ENCODE measurements around the gene RBBP8NL. TPM values are rescaled to one million over a fixed set of nuclear protein-coding genes. Genes with fewer than 3 reads are reported as not detected.
A peak's percentile ranks its signal among the peaks of the same experiment; 100 is the strongest.
"Not testable (repeated sequence)": the region's sequence is repeated elsewhere in the genome, so short reads cannot be mapped to it uniquely, and the experiment has no call there.

RBBP8NL gene
- polyA plus RNA-seq, 5 donors: 2.7 to 4.4 (median 3.5) TPM

GRCh38 chr20:62445553-62446340 is 18.4 kb upstream of the RBBP8NL start:
- no peak for DNase-seq

DNA sequence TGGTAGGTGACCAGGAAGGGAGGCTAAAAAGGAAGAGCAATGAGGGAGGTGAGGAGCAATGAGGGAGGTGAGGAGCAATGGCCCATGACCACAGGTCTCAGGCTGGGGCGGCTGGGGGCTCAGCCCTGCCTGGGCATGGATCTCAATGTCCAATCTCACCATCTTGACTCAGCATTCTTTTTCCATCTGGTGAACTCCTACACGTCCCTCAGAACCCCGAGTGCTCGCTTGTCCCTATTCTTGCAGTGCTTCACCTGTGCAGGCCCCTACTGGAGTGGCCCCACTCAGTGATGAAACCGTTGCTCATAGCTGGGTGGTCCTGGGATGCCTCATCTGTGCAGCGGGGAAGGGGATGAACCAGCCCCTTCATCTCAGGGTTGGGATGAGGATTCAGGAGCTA is 16.9 kb upstream of the RBBP8NL start:
- no peak for DNase-seq

DNA sequence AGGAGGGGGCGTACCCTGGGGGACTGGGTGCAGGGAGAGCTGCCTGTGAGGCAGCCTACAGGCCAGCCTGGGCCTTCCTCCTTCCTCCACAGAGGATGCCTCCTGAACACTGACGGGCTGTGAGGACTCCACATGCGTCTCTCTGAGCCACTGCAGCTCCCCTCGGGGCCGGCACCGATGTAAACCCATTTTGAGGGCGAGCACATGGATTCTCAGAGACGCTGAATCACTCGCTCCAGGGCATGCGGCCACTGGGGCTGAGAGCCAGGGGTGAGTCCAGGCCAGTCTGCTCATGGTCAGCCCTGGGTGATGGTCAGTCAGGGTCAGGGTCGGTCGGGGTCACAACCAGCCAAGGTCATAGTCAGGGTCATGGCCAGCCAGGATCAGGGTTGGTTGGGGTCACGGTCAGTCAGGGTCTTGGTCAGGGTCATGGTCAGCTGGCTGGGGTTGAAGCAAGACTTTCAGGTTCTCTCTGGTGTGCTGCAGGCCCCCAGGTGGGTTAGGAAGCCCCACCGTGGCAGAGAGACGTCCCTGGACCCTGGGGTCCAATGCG is 14.7 kb upstream of the RBBP8NL start:
- DNase-seq: no peak

GRCh38 chr20:62439218-62439617 is 11.9 kb upstream of the RBBP8NL start:
- DNase-seq: no peak

DNA sequence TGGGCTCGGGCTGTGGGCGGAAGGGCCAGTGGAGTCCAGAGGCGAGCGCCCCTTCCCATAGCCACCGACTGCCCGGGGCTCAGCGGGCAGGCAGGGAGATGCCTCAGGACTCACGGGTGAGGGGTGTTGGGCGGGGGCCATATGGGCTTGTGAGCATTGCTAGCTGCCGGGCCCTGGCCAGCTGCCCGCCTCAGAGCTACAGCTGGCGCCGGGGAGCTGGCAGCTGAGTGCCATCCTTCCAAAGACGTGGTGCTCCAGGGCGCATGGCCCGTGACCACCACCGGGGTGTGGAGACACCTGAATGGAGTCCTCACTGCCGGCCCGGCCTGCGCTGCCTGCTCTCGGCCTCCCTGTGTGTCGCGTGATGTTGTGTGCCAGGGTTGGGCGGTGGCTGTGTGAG is 10.6 kb upstream of the RBBP8NL start:
- DNase-seq: no peak

DNA sequence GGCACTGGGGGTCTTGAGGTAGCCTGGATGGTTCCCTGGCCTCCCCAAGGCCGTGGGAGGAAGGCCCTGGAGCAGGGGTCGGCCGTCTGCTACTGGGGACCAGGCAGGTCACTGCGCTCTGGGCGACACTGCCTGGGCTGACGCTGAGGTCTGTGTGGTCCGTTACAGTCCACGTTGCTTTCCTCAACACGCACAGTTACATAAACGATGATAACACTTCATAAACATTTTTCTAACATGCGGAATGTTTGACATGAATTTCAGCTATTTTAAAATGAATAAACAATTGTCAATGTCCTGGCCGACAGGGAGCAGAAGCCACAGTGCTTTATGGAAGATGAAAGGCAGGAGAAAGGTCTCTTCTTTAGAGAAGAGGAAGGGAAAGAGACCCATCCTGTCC is 10.2 kb upstream of the RBBP8NL start:
- DNase-seq: peak in 1 of 2 donors; percentile 61

DNA sequence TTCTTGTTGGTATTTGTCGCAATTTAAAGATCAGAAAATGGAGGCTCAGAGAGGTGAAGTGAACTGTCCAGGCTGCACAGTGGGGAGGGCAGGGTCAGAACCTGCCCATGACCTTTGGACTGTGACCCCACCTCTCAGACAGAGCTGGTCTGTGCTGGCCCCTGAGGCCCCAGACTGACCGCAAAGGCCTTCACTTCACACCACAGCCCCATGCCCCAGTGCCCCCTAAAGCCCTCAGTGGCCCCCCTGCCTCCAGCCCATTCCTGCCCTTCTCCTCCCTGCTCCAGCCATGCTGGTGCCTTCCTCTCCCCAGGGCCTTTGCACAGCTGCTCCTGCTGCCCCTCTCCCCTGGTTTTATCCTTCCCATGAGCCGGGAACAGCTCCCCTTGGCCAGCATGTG is 9.4 kb upstream of the RBBP8NL start:
- DNase-seq: no peak

- DNase-seq: peak; percentile 74 to 81
Observed at GRCh38 chr20:62433658-62434497, 6.5 kb upstream of the RBBP8NL start.

DNA sequence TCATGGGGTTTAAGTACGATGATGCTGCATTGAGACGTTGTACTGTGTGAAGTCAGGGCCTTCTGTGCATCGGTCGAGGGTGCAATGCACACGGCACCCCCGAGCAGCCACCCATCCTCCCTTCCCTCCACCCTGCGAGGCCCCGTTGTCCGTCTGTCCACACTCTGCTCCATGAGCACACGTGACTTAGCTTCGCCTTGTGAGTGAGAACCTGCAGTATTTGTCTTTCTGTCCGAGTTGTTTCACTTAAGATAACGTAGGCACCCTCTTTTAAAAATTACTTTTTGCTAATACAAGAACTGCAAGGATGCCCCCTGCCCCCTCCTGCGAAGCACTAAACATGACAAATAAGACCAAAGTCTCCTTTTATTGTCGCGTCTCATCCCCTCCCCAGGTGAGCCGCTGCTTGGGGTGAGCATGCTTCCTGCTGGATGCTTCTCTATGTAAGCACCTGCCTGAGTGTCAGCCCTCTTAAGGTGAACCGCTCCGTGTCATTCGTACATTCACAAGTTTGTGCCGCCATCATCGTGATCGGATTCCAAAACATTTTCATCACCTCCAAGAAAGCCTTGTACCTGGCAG is 3.6 kb upstream of the RBBP8NL start:
- DNase-seq: no peak

- no peak for DNase-seq
Observed at GRCh38 chr20:62430311-62430853, 3.0 kb upstream of the RBBP8NL start.

DNA sequence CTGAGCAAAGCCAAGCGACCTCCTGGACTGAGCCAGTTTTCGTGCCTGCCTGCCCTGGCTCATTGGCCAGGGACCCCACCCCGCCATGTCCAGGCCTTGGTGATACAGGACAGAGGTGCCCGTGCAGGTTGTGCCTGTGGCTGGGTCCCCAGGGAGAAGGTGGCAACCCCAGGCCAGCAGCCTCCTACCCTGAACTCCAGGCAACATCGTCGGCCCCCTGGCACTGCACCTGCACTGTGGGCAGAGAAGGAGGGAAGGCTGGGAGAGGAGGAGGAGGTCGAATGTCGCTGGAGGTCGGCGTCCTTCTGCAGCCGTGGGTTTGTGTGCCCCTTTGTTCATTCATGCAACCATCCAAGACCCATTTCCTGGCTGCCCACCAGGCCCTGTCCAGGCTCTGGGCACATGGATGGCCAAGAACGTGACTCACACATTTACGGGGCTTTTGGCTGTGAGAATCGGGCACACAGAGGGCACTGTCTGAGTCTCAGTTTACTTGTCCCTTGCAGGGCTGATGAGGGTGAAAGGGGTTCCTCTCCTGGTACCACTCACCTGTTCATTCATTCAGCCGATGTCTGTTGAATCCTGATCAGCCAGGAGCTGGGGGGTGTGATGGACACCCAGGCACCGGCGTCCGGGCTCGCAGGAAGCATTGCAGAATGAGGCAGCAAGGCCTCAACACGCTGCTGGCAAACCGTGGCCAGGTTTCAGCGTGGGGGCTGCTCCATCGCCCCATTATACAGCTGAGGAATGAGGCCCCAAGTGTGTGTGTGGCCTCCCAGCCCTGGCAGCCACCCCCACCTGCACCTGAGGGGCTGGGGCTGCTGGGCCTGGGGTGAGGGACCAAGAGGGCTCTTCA is 2.3 kb upstream of the RBBP8NL start:
- no peak for DNase-seq

- DNase-seq: no peak
Observed at GRCh38 chr20:62428396-62429295, 1.3 kb upstream of the RBBP8NL start.

DNA sequence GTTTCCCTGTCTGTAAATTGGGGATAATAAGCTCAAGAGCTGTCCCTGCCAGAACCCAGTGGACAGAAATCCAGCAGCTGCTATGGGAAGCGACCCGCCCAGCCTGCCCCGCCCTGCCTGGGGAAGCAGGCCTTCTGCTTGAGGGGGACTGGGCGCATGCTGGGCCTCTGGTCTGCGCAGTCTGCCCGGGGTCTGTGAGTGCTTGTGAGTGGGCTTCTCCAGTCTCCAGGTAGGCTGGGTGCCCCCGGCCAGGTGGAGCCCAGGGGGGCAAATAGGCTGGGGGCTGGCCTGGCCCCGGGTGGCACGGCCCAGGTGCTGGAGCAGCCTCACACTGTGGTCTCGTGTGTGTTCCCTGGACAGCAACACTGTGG is 648 bp upstream of the RBBP8NL start:
- no peak for DNase-seq

GRCh38 chr20:62426699-62427131 is 624 bp downstream of the RBBP8NL start:
- DNase-seq: no peak

DNA sequence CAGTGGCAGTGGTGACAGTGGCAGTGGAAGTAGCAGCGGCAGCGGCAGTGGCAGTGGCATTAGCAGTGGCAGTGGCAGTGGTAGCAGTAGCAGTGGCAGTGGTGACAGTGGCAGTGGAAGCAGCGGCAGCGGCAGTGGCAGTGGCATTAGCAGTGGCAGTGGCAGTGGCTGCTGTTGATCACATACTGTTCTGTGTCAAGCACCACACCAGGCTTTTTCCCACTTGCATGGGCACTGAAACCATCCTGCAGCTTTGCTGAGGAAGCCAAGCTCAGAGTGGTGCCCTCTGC is 1.3 kb downstream of the RBBP8NL start:
- not testable (repeated sequence) for DNase-seq

DNA sequence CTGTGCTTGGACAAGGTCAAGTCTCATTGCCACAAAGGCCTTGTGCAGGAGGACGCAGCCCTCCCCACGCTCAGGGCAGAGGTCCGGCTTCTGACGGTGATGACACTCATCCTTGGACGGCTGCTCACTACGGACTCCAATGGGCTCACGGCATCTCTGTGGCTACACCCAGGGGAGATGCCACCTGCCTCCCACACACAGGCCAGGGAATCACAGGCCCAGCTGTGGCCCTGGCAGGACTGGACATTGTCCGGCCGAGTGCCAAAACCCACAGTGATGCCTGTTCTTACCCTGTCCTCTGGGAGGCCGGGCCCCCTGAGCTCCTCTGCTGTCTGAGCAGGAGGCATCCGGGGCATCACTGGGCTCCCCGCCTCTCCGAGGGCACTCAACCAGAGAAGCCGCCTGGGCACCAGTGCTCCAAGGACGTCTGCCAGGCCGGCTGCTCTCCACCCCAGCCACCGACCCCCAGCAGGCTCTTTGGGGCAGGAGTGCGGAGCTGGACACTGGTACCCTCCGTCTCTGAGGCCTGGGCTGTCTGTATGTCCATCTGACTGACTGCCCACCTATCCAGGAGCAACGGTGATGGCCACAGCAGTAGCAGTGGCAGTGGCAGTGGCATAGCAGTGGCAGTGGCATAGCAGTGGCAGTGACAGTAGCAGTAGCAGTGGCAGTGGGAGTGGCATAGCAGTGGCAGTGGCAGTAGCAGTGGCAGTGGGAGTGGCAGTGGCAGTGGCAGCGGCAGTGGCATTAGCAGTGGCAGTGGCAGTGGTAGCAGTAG is 1.9 kb downstream of the RBBP8NL start:
- no peak for DNase-seq

GRCh38 chr20:62424249-62425107 is 2.9 kb downstream of the RBBP8NL start:
- DNase-seq: no peak

DNA sequence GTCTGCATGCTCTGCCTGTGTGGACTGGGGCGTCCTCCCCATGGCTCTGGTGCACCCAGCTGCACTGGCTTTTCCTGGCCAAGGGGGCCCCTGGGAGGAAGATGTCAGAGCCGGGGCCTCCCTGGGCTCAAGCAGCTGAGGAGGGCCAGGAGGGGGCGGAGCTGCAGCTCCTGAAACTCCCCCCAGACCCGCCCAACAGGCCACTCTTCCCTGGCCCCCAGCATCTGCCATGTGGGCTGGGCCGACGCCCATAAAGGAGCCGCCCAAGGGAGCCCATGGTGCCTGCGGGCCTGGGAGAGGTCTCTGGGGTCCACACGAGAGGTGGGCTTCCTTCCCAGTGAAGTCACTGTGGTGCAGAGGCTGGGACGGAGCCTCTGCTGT is 4.0 kb downstream of the RBBP8NL start:
- DNase-seq: no peak
